ENCODE results near the gene PSD4.

DNA sequence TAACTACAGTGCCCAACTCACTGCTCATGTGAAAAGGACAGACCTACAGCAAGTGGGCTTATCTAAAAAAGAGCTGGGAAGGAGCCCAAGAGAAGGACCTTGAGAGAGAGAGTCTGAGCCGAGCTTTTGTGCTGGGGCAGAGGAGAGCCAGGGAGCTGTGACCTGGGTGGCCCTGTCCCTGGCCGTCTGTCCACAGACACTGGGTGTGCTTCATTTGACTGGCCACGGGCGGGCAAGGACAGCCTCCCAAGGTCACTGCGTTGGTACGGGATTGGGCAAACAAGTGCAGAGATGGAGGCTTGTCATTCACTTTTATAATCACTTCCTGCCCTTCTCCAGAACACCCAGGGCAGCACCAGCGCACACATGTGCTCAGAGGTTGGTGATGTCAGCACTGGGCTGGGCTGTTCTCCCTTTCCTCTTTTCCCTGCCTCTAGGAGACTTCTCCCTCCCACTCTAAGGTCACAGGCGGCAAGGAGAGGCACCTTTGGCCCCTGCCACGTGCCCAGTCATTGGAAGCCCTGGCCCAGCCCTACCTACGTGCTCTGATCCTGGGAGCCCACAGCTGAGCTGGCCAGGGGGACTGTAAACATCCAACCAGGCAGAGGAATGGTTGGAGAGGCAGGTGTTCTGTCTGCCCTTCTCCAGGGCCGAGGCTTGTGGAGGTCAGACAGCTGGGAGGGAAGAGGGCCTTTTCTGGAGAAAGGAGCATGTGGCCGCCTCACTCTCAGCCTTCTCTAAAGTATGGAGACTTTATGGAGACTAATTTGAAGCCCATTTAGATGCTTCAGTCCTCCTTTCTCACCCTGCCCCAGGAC lies 6.4 kb upstream of the PSD4 start:
- TF ChIP-seq, protein P1, sequence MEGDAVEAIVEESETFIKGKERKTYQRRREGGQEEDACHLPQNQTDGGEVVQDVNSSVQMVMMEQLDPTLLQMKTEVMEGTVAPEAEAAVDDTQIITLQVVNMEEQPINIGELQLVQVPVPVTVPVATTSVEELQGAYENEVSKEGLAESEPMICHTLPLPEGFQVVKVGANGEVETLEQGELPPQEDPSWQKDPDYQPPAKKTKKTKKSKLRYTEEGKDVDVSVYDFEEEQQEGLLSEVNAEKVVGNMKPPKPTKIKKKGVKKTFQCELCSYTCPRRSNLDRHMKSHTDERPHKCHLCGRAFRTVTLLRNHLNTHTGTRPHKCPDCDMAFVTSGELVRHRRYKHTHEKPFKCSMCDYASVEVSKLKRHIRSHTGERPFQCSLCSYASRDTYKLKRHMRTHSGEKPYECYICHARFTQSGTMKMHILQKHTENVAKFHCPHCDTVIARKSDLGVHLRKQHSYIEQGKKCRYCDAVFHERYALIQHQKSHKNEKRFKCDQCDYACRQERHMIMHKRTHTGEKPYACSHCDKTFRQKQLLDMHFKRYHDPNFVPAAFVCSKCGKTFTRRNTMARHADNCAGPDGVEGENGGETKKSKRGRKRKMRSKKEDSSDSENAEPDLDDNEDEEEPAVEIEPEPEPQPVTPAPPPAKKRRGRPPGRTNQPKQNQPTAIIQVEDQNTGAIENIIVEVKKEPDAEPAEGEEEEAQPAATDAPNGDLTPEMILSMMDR (conservative IDR thresholded peaks at IDR 0.05; ENCODE audit: low read depth, low read length), result no peak
- TF ChIP-seq POLR2A (IDR thresholded peaks at IDR 0.05; ENCODE audit: low read depth, low read length) (no peak), NFE2L2 (IDR thresholded peaks at IDR 0.05; ENCODE audit: low read depth, low read length) (no peak), MAFK (IDR thresholded peaks at IDR 0.05; ENCODE audit: low read depth, low read length) (no peak), CEBPB (IDR thresholded peaks at IDR 0.05; ENCODE audit: low read depth, low read length) (no peak), BHLHE40 (IDR thresholded peaks at IDR 0.05; ENCODE audit: low read depth, low read length) (no peak), RAD21 (IDR thresholded peaks at IDR 0.05; ENCODE audit: low read length) (no peak), FOS (IDR thresholded peaks at IDR 0.05; ENCODE audit: low read depth, low read length) (no peak), MXI1 (IDR thresholded peaks at IDR 0.05; ENCODE audit: borderline replicate concordance, low read depth, low read length) (no peak), SMC3 (IDR thresholded peaks at IDR 0.05; ENCODE audit: low read depth, low read length) (no peak), RFX5 (IDR thresholded peaks at IDR 0.05; ENCODE audit: low read depth, low read length) (no peak), MAZ (IDR thresholded peaks at IDR 0.05; ENCODE audit: borderline replicate concordance, low read depth, low read length) (no peak), CHD1 (IDR thresholded peaks at IDR 0.05; ENCODE audit: low read depth, low read length) (no peak)
- TF ChIP-seq, protein P2, sequence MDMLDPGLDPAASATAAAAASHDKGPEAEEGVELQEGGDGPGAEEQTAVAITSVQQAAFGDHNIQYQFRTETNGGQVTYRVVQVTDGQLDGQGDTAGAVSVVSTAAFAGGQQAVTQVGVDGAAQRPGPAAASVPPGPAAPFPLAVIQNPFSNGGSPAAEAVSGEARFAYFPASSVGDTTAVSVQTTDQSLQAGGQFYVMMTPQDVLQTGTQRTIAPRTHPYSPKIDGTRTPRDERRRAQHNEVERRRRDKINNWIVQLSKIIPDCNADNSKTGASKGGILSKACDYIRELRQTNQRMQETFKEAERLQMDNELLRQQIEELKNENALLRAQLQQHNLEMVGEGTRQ (IDR thresholded peaks at IDR 0.05; ENCODE audit: low read depth, low read length), result no peak
